GM21786 (cell line): ENCODE data around the gene AFAP1L2.

Source experiments
- ATAC-seq: cut with Tn5 transposase; IDR thresholded peaks from one replicate; pipeline ENCODE4 v1.9.1; 2021; ENCODE audit not compliant: unreplicated experiment

The AFAP1L2 gene

GRCh38 chr10:114295393-114295792 is 108.9 kb downstream of the AFAP1L2 start:
- ATAC-seq = no peak

- ATAC-seq = no peak
These were observed 109.8 kb downstream of the AFAP1L2 start for GRCh38 chr10:114294549-114294948.

GRCh38 chr10:114293075-114293474 is 111.2 kb downstream of the AFAP1L2 start:
- ATAC-seq = no peak

GRCh38 chr10:114291516-114291915 is 112.8 kb downstream of the AFAP1L2 start:
- no peak for ATAC-seq

GRCh38 chr10:114291076-114291475 is 113.2 kb downstream of the AFAP1L2 start:
- ATAC-seq = no peak

- no peak for ATAC-seq
These were observed 114.3 kb downstream of the AFAP1L2 start for GRCh38 chr10:114290038-114290437.

GRCh38 chr10:114289096-114289436 is 115.2 kb downstream of the AFAP1L2 start:
- ATAC-seq = no peak

- no peak for ATAC-seq
These were observed 115.7 kb downstream of the AFAP1L2 start for GRCh38 chr10:114288424-114289095.

GRCh38 chr10:114286921-114287320 is 117.4 kb downstream of the AFAP1L2 start:
- no peak for ATAC-seq

GRCh38 chr10:114285961-114286441 is 118.3 kb downstream of the AFAP1L2 start:
- ATAC-seq = no peak

- ATAC-seq = no peak
These were observed 119.8 kb downstream of the AFAP1L2 start for GRCh38 chr10:114284346-114285071.

- ATAC-seq = no peak
These were observed 120.6 kb downstream of the AFAP1L2 start for GRCh38 chr10:114283535-114284234.

- ATAC-seq = no peak
These were observed 121.2 kb downstream of the AFAP1L2 start for GRCh38 chr10:114283091-114283490.

GRCh38 chr10:114282526-114282925 is 121.8 kb downstream of the AFAP1L2 start:
- no peak for ATAC-seq

- no peak for ATAC-seq
These were observed 122.8 kb downstream of the AFAP1L2 start for GRCh38 chr10:114281461-114281860.

- ATAC-seq = no peak
These were observed 123.3 kb downstream of the AFAP1L2 start for GRCh38 chr10:114281006-114281405.

GRCh38 chr10:114279901-114280644 is 124.2 kb downstream of the AFAP1L2 start:
- ATAC-seq = no peak

- no peak for ATAC-seq
These were observed 125.0 kb downstream of the AFAP1L2 start for GRCh38 chr10:114279289-114279688.

GRCh38 chr10:114278884-114279191 is 125.5 kb downstream of the AFAP1L2 start:
- ATAC-seq = no peak

- ATAC-seq = no peak
These were observed 126.0 kb downstream of the AFAP1L2 start for GRCh38 chr10:114278140-114278883.

- no peak for ATAC-seq
These were observed 127.6 kb downstream of the AFAP1L2 start for GRCh38 chr10:114276671-114277070.
